Epithelial cell of esophagus (primary cell): ENCODE measurements around the gene ARHGAP44.
"Not testable (repeated sequence)": the region's sequence is repeated elsewhere in the genome, so short reads cannot be mapped to it uniquely, and the experiment has no call there.

Experiments used
- DNase-seq: peaks from one replicate; pipeline ENCODE4 v3.0.0; 2010; ENCODE audit warnings: low read depth
- H3K4me3 ChIP-seq: 2 replicates; pipeline ENCODE4 v1.5.1; 2011; ENCODE audit warnings: mild to moderate bottlenecking, low read length, control low read depth
- TF ChIP-seq, protein P1 (sequence below): IDR thresholded peaks from 2 replicates; pipeline ENCODE4 v1.5.1; 2011; ENCODE audit warnings: low read depth, mild to moderate bottlenecking, low read length, control low read depth, inconsistent platforms; ENCODE audit not compliant: insufficient read depth; ENCODE audit errors: missing control alignments

The ARHGAP44 gene

GRCh38 chr17:12866244-12866643 is 76.9 kb downstream of the ARHGAP44 start:
- TF ChIP-seq, protein P1, sequence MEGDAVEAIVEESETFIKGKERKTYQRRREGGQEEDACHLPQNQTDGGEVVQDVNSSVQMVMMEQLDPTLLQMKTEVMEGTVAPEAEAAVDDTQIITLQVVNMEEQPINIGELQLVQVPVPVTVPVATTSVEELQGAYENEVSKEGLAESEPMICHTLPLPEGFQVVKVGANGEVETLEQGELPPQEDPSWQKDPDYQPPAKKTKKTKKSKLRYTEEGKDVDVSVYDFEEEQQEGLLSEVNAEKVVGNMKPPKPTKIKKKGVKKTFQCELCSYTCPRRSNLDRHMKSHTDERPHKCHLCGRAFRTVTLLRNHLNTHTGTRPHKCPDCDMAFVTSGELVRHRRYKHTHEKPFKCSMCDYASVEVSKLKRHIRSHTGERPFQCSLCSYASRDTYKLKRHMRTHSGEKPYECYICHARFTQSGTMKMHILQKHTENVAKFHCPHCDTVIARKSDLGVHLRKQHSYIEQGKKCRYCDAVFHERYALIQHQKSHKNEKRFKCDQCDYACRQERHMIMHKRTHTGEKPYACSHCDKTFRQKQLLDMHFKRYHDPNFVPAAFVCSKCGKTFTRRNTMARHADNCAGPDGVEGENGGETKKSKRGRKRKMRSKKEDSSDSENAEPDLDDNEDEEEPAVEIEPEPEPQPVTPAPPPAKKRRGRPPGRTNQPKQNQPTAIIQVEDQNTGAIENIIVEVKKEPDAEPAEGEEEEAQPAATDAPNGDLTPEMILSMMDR, result no peak

GRCh38 chr17:12867726-12868125 is 78.4 kb downstream of the ARHGAP44 start:
- H3K4me3 ChIP-seq, result no peak overlapping the region
- DNase-seq, result no peak
- TF ChIP-seq, protein P1, result no peak

More at GRCh38 chr17:12866244-12866643, 76.9 kb downstream of the ARHGAP44 start:
- no peak for DNase-seq
- H3K4me3 ChIP-seq, result no peak overlapping the region

DNA sequence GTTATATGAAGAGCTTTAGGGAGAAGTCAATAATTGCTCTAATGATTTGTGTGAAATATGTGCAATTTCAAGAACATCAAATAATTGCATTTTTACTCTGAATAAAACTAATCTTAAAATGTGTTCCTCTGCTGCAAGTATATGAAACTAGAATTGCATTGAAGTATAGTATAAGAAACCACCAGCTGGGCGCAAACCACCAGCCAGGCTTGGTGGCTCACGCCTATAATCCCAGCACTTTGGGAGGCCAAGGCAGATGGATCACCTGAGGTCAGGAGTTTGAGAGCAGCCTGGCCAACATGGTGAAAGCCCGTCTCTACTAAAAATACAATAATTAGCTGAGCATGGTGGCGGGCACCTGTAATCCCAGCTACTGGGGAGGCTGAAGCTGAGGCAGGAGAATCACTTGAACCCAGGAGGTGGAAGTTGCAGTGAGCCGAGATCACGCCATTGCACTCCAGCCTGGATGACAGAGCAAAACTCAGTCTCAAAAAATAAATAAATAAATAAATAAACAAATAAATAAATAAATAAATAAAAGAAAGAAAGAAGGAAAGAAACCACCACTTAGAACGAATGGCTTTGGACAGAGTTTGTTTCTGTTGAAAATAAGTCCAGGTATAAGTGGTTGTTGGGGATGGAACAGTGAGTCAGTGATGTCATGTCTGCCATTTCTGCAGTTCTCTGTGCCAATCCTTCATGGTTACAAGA is 84.3 kb downstream of the ARHGAP44 start:
- DNase-seq, H3K4me3 ChIP-seq: not testable (repeated sequence)

DNA sequence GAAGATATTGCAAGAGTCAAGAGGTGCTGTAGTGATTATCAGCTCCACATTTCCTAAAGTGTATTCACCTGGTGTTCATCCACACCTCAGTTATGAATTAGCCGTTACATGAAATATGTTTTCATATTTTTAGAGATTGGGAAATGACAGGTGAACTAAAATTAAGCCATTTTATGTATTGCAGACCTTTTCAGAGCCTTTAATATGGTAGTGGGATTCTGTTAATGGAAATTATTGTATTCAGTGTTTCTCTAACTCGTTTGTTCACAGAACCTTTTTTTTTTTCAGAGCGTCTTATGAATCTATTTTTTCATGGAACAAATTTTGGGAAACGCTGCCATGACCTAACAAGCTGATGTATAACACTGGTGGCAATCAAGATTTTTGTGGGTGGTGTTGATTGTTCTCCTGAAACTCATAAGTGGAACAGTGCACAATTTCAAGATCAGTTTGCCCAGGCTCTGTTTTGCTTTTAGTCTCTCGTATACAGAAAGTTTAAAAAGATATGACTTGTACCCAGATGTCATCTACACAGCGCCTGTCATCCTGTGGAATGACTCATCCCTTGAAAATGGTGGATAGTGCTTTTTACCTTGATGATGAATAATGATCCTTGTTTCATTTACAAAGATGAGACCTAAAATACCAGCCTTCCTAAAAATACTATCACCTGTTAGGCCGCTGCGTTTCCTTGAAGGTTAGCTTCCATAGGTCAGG is 88.8 kb downstream of the ARHGAP44 start:
- DNase-seq, result no peak
- TF ChIP-seq, protein P1, result no peak

GRCh38 chr17:12879096-12879495 is 89.8 kb downstream of the ARHGAP44 start:
- not testable (repeated sequence) for DNase-seq, H3K4me3 ChIP-seq

More for the DNA sequence above, 88.8 kb downstream of the ARHGAP44 start:
- H3K4me3 ChIP-seq, result no peak overlapping the region

DNA sequence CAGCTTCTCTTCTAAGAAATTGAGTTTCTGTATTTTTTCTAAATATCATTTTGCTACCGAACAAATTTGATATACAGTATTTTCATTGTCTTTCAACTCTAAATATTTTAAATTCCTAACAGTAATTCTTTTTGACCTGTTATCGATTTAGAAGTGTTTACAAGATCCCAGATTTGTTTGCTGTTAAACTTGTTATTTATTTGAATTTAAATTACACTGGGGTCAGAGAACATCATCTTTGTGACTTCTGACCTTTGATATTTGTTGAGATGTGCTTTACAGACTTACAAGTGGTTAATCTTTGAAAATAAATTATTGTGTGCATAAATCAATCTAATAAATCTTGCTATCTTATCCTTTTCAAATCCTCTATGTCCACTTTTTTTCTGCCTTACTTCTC is 94.2 kb downstream of the ARHGAP44 start:
- no peak for DNase-seq
- TF ChIP-seq, protein P1, result no peak
- H3K4me3 ChIP-seq, result no peak overlapping the region

- TF ChIP-seq, protein P1, result no peak
- DNase-seq, result no peak
- H3K4me3 ChIP-seq, result no peak overlapping the region
These were observed 97.8 kb downstream of the ARHGAP44 start for GRCh38 chr17:12887088-12887487.

- DNase-seq, result no peak
- H3K4me3 ChIP-seq, result no peak overlapping the region
- TF ChIP-seq, protein P1, result no peak
These were observed 107.0 kb downstream of the ARHGAP44 start for GRCh38 chr17:12896180-12896785.
